Kidney glomerular epithelial cell (primary cell): Measurements from ENCODE around the gene HPRT1.

Experiments
- DNase-seq: peaks from one replicate; lab custom pipeline; 2025; lab: John Stamatoyannopoulos, UW

Gene HPRT1

DNA sequence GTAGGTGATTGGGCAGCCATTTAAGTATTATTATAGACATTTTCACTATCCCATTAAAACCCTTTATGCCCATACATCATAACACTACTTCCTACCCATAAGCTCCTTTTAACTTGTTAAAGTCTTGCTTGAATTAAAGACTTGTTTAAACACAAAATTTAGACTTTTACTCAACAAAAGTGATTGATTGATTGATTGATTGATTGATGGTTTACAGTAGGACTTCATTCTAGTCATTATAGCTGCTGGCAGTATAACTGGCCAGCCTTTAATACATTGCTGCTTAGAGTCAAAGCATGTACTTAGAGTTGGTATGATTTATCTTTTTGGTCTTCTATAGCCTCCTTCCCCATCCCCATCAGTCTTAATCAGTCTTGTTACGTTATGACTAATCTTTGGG, 16.3 kb downstream of the HPRT1 start:
- DNase-seq, result no peak

DNA sequence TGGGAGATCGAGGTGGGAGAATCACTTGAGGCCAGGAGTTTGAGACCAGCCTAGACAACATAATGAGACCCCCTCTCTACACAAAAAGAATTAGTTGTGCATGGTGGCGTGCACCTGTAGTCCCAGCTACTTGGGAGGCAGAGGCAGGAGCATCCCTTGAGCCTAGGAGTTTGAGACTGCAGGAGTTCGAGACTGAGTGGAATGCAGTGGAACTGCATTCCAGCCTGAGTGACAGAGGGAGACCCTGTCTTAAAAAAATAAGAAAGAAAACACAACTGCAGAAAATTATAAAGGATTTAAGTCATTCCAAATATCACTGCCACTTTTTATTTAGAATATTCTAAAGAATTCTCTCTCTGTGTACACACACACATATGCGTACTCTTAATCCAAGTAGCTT, 18.4 kb downstream of the HPRT1 start:
- no peak for DNase-seq

DNA sequence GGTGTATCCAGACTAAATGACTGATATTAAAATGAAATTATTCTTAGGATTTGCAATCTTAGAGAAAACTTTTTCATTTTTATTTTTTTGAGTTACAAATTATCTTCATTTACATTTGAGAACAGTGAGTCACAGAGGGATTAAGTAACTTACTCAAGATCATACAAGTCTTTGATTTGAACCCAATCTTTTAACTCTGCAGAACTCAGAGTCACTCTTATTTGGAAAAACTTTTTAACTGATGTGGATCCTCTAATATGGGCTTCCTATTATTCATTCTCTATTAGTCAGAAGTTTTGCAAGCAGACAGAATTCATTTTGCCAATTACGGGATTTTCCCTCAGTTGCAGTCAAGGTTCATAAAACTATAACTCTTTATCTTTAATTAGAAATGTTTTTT, 20.1 kb downstream of the HPRT1 start:
- DNase-seq, result no peak

DNA sequence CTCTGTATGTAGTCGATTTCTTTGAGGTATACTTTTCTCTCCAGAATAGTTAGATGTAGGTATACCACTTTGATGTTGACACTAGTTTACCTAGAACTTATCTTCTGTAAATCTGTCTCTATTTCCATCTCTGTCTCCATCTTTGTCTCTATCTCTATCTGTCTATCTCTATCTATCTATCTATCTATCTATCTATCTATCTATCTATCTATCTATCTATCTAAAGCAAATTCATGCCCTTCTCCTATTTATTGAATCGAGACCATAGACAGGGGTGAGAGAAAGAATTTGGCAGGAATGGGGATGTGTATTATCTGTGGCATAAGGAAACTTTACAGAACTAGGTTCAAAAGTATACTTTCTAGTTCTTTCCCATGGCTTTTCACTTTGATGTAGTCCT, 21.4 kb downstream of the HPRT1 start:
- DNase-seq, result no peak

GRCh38 chrX:134482371-134482770, 22.4 kb downstream of the HPRT1 start:
- DNase-seq, result no peak

GRCh38 chrX:134484039-134484438, 24.1 kb downstream of the HPRT1 start:
- peak; percentile 39 for DNase-seq

DNA sequence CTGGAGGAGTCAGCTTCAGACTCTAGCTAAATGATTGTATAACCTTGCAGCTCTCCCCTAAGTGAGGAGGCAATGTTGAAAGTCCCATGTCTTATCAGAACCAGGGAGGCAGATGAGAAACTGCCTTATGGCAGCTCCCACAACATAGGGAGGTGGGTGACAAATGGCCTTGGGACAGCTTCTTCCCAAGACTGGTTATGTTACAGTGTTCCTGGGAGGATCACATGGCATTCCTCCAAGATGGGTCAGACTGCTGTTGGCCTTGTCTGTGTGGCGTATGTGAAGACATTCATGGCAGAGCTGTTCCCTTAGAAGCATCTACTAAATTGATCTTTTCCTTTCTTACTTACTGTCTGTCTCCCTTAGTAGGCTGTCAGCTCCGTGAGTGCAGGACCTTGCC, 42.0 kb downstream of the HPRT1 start:
- DNase-seq, result no peak

DNA sequence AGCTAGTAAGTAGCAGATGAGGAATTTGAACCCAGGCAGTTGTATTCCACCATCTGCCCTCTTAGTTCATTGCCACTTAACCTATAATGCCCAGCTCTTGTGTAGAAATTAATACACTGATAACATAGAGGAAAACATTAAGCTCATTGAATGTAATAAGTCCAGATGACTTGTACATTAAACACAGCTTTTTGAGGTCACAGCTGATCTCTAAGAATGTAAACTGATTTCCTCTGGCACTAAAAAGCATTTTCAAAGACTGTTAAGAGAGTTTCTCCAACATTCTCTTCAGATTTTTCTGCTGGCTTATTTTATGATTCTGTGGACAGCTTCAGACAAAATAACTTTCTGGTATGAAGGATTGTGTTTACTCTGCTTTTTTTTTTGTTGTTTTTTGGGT, 42.7 kb downstream of the HPRT1 start:
- no peak for DNase-seq

GRCh38 chrX:134512566-134512965, 52.6 kb downstream of the HPRT1 start:
- DNase-seq, result peak; percentile 81

- no peak for DNase-seq
Observed at GRCh38 chrX:134513091-134513490, 53.1 kb downstream of the HPRT1 start.

- peak; percentile 26 for DNase-seq
Observed at GRCh38 chrX:134520860-134521390, 61.0 kb downstream of the HPRT1 start.

DNA sequence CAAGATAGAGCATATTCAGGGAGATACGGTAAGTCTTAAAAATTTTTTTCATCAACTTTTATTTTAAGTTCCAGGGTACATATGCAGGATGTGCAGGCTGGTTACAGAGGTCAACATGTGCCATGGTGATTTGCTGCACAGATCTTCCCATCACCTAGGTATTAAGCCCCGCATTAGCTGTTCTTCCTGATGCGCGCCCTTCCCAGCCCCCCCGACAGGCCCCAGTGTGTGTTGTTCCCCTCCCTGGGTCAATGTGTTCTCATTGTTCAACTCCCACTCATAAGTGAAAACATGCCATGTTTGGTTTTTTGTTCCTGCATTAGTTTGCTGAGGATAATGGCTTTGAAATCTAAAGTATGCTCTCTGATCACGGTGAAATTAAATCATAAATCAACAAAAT, 64.2 kb downstream of the HPRT1 start:
- no peak for DNase-seq

- DNase-seq, result no peak
Observed at GRCh38 chrX:134525086-134525792, 65.3 kb downstream of the HPRT1 start.

DNA sequence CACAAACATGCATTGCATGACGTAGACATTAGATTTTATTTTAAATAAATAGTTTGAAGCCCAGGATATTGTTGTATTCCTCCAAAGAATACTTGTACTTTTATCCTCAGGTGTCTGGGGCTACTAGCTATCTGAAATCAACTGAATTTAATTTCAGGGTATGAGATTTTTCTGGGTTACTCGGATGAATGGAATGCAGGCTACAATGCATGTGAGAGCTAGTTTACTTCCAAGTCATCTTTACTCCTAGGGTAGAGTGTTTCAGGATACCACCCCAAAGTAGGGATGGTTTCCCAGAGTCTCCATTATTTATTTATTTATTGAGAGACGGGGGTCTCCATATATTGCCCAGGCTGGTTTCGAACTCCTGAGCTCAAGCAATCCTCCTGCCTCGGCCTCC, 66.4 kb downstream of the HPRT1 start:
- DNase-seq, result peak; percentile 3

DNA sequence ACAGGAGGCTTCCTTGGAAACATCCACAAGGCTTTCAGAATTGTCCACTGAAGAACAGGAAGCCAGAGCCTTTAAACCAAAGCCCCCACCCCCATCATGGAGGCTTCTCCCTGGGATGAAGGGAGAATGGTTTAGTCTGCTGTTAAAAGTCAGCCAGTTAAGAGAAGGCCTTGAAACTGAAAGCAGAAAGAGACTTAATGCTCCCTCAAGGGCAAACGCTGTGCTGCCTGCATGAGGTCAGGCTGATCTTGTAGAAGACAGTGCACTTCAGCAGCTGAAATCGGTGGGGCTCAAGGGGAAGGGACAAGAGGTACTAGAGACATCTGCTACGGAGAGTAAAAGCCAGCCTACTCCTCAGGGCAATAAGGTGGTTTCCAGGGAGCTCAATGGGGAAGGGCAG, 69.0 kb downstream of the HPRT1 start:
- DNase-seq, result no peak

- DNase-seq, result no peak
Observed at GRCh38 chrX:134529481-134529880, 69.5 kb downstream of the HPRT1 start.

DNA sequence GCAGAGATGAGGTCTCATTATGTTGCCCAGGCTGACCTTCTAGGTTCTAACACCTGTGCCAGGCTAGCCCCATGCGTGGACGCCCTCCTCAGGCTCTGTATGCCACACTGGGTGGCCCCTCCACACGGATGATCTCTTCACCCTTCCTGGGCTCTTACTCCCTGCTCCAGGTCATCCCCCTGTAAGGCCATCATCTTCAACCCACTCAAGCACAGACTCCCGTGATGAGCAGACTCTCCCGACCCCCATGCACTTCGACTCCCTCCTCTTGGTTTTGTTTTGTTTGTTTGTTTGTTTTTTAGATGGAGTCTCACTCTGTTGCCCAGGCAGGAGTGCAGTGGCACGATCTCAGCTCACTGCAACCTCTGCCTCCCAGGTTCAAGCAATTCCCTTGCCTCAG, 70.9 kb downstream of the HPRT1 start:
- no peak for DNase-seq

DNA sequence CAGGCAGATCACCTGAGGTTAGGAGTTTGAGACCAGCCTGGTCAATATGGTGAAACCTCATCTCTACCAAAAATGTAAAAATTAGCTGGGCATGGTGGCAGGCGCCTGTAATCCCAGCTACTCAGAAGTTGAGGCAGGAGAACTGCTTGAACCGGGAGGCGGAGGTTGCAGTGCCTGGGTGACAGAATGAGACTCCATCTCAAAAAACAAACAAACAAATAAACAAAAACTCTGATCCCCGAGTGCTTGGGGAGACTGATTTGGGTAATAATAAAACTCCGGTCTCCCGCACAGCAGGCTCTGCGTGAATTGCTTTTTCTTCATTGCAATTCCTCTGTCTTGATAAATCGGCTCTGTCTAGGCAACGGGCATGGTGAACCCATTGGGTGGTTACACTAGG, 73.4 kb downstream of the HPRT1 start:
- DNase-seq, result no peak

DNA sequence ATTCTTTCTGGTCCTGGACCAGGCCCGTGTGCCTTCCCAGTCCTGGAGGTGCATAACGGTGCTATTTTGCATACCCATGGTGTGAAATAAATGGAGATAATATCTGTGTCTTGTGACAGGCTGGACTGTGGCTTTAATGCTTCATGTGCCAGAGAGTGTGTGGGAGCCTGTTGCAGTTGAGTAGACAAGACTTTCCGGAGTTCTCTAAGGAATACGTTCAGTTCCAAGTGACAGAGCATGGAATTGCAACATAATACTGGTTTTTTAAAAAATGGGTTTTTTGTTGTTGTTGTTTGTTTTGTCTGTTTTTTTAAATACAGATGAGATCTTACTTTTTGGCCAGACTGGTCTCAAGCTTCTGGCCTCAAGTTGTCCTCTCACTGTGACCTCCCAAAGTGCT, 74.0 kb downstream of the HPRT1 start:
- DNase-seq, result no peak

- peak; percentile 41 for DNase-seq
Observed at GRCh38 chrX:134537179-134537955, 77.4 kb downstream of the HPRT1 start.

DNA sequence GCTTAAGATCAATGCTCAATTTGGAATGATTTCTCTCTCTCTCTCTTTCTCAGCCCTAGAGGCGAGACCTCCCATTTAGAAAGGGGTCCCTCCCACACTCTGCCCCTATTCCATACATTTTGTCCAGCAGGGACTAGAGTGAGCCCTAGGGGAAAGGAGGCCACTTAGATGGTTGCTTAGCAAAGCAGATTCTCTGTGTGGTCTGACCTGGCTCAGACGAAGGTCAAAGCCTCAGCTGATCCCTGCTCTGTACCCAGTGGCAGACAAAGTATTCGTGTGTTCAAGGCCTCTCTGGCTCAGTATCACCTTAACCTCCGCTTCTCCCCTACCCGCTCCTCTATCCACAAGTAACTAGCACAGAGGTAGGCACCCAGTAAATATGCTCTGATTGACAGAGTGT, 78.4 kb downstream of the HPRT1 start:
- DNase-seq, result no peak

DNA sequence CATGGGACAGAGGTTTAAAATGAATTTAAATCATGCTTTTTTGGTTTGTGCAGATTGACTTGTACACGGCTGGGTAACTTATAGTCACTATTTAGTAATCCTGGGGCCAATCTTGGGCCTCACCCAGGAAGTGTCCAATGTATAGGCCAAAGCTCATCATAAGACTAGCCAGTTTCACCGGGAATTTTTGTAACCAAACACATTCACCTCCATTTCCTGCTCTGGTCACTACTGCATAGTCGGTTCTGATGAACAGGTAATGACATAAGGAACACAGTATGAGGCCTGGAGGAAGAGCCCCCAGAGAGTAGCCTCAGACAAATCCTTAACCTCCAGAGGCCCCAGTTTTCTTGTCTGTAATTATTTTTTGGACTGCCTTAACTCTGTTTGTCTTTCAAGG, 81.9 kb downstream of the HPRT1 start:
- no peak for DNase-seq

GRCh38 chrX:134542485-134542884, 82.5 kb downstream of the HPRT1 start:
- DNase-seq, result peak; percentile 12

DNA sequence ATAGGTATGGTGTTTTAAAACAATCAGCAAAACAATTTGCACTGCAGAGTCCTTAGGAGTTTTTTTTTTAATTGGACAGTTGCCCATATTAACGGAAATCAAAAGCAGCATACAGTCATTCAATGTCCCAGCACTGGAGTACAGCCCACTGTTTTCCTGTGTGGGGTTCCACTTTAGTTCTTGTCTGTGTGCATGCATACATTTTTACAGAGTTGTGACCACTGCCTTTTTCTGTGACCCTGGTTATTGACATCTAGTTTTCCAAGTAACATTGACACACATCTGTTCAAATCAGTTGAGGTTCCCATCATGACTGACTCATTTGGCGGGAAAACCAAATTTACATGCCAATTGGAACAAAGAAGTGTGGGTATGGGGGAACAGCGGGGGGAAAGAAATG, 83.3 kb downstream of the HPRT1 start:
- no peak for DNase-seq
